H1 (cell line): ENCODE measurements around the gene GNG7. TPM values are rescaled to one million over a fixed set of nuclear protein-coding genes. Genes with fewer than 3 reads are reported as not detected.

Experiments
- CTCF ChIA-PET: fragments of 300-600 bp; sonication (Branson Sonifier 250); formaldehyde crosslinking; loops from one replicate; lab custom pipeline; 2021; ENCODE audit not compliant: partially characterized antibody; lab: Charles Lee
- POLR2A ChIA-PET: fragments of 300-600 bp; sonication (Branson Sonifier 250); formaldehyde crosslinking; loops from one replicate; lab custom pipeline; 2021; ENCODE audit warnings: inconsistent platforms; ENCODE audit not compliant: partially characterized antibody; lab: Charles Lee
- DNase-seq, 2 experiments: peaks; one replicate each; pipeline versions ENCODE4 v3.0.0 to v3.0.0-alpha.2; 2010 to 2022; ENCODE audit warnings: low spot score in 2 of 2, low read depth in 1 of 2, mixed read lengths in 1 of 2
- FAIRE-seq: peaks from 2 replicates; lab custom pipeline; 2011; peaks lifted over from hg19 to GRCh38; lab: Jason Lieb, UNC
- H2AFZ ChIP-seq: 2 replicates; pipeline ENCODE4 v1.8.1; 2012; ENCODE audit warnings: low read length, inconsistent platforms
- H2AK5ac ChIP-seq: 2 replicates; pipeline ENCODE4 v1.6.1; 2013; ENCODE audit warnings: low read depth, low read length
- H2BK120ac ChIP-seq: replicated peaks from 2 replicates; pipeline ENCODE3; 2013; ENCODE audit warnings: low read depth, low read length, inconsistent platforms
- H2BK12ac ChIP-seq: 2 replicates; pipeline ENCODE4 v1.6.1; 2013; ENCODE audit warnings: low read depth, low read length
- H2BK15ac ChIP-seq: 2 replicates; pipeline ENCODE4 v1.6.1; 2013; ENCODE audit warnings: low read length
- H2BK20ac ChIP-seq: 2 replicates; pipeline ENCODE4 v1.6.1; 2013; ENCODE audit warnings: low read length
- H2BK5ac ChIP-seq: 2 replicates; pipeline ENCODE4 v1.6.1; 2013; ENCODE audit warnings: low read depth, low read length
- H3K14ac ChIP-seq: 2 replicates; pipeline ENCODE4 v1.6.1; 2013; ENCODE audit warnings: inconsistent platforms; ENCODE audit not compliant: insufficient read length
- H3K18ac ChIP-seq: 2 replicates; pipeline ENCODE4 v1.6.1; 2013; ENCODE audit warnings: low read length; ENCODE audit errors: extremely low read depth
- H3K23ac ChIP-seq: 2 replicates; pipeline ENCODE4 v1.6.1; 2013; ENCODE audit warnings: inconsistent platforms; ENCODE audit not compliant: insufficient read length
- H3K23me2 ChIP-seq: 2 replicates; pipeline ENCODE4 v1.6.1; 2013; ENCODE audit warnings: low read depth, low read length
- H3K27ac ChIP-seq: 2 replicates; pipeline ENCODE4 v1.6.1; 2011; ENCODE audit warnings: low read depth, low read length, inconsistent platforms
- H3K27me3 ChIP-seq, 4 experiments: replicated peaks in 1 of 4; 1 replicate in 1 of 4; 2 replicates in 3 of 4; pipeline versions ENCODE4 v1.6.1 to v1.8.1; 2011 to 2013; ENCODE audit warnings: low read length in 3 of 4, mild to moderate bottlenecking in 3 of 4, inconsistent platforms in 2 of 4, mixed read lengths in 2 of 4, moderate library complexity in 1 of 4; ENCODE audit not compliant: control insufficient read depth in 3 of 4, insufficient read depth in 3 of 4; ENCODE audit errors: extremely low read depth in 1 of 4
- H3K36me3 ChIP-seq, 4 experiments: 2 replicates each; pipeline versions ENCODE4 v1.6.1 to v1.8.1; 2011 to 2013; ENCODE audit warnings: mild to moderate bottlenecking in 4 of 4, low read length in 3 of 4, moderate library complexity in 2 of 4, control low read depth in 1 of 4, inconsistent platforms in 1 of 4; ENCODE audit not compliant: insufficient read depth in 4 of 4, control insufficient read depth in 2 of 4
- H3K4ac ChIP-seq: replicated peaks from 2 replicates; pipeline ENCODE3; 2013; ENCODE audit warnings: low read length, low read depth, mixed read lengths, inconsistent platforms; ENCODE audit not compliant: insufficient read length
- H3K4me1 ChIP-seq, 4 experiments: replicated peaks in 1 of 4; 1 replicate in 1 of 4; 2 replicates in 3 of 4; pipeline versions ENCODE4 v1.6.1 to v1.8.1; 2011 to 2013; ENCODE audit warnings: low read length in 3 of 4, inconsistent platforms in 2 of 4, mixed read lengths in 1 of 4; ENCODE audit not compliant: insufficient read depth in 4 of 4, control insufficient read depth in 3 of 4
- H3K4me2 ChIP-seq, 2 experiments: 2 replicates each; pipeline versions ENCODE4 v1.6.1 to v1.8.1; 2011 to 2013; ENCODE audit warnings: low read depth in 2 of 2, low read length in 2 of 2, control low read depth in 1 of 2, inconsistent platforms in 1 of 2, mild to moderate bottlenecking in 1 of 2; ENCODE audit not compliant: insufficient read depth in 1 of 2
- H3K4me3 ChIP-seq, 4 experiments: fragments of 200-600, 300-600 bp in 1 of 4; sonication (generic), shearing (Covaris generic), sonication (Bioruptor Twin) in 1 of 4; 2 replicates each; pipeline versions ENCODE4 v1.5.1 to v1.8.1; 2011 to 2016; ENCODE audit warnings: low read length in 4 of 4, low read depth in 3 of 4, control low read depth in 2 of 4, inconsistent platforms in 2 of 4, mild to moderate bottlenecking in 2 of 4, mixed read lengths in 1 of 4, moderate library complexity in 1 of 4; ENCODE audit not compliant: insufficient read depth in 2 of 4; ENCODE audit errors: extremely low read depth in 1 of 4
- H3K56ac ChIP-seq: replicated peaks from 2 replicates; pipeline ENCODE3; 2013; ENCODE audit warnings: low read depth, mild to moderate bottlenecking, mixed read lengths, low read length, inconsistent platforms; ENCODE audit not compliant: insufficient read length
- H3K79me1 ChIP-seq: 2 replicates; pipeline ENCODE4 v1.6.1; 2013; ENCODE audit warnings: low read depth, low read length, control low read depth
- H3K79me2 ChIP-seq, 2 experiments: 2 replicates each; pipeline versions ENCODE4 v1.6.1 to v1.8.1; 2012 to 2013; ENCODE audit warnings: low read length in 2 of 2, mild to moderate bottlenecking in 2 of 2, inconsistent platforms in 1 of 2; ENCODE audit not compliant: insufficient read depth in 2 of 2, control insufficient read depth in 1 of 2
- H3K9ac ChIP-seq, 4 experiments: replicated peaks in 1 of 4; 1 replicate in 1 of 4; 2 replicates in 3 of 4; pipeline versions ENCODE4 v1.6.1 to v1.8.1; 2011 to 2013; ENCODE audit warnings: low read depth in 3 of 4, low read length in 3 of 4, control low read depth in 2 of 4, mild to moderate bottlenecking in 2 of 4, moderate library complexity in 2 of 4, inconsistent platforms in 1 of 4; ENCODE audit errors: extremely low read depth in 1 of 4
- H3K9me3 ChIP-seq, 2 experiments: 2 replicates each; pipeline versions ENCODE4 v1.6.1 to v1.8.1; 2012 to 2013; ENCODE audit warnings: mild to moderate bottlenecking in 2 of 2, moderate library complexity in 2 of 2, control low read depth in 1 of 2, inconsistent platforms in 1 of 2, low read depth in 1 of 2, low read length in 1 of 2, mixed read lengths in 1 of 2; ENCODE audit not compliant: insufficient read depth in 2 of 2
- H4K20me1 ChIP-seq, 2 experiments: replicated peaks in 1 of 2; 2 replicates each; pipeline versions ENCODE3 to v1.8.1; 2011 to 2013; ENCODE audit warnings: inconsistent platforms in 2 of 2, low read length in 2 of 2, mild to moderate bottlenecking in 1 of 2; ENCODE audit not compliant: insufficient read depth in 2 of 2, control insufficient read depth in 1 of 2
- H4K5ac ChIP-seq: 2 replicates; pipeline ENCODE4 v1.6.1; 2013; ENCODE audit warnings: low read length, low read depth, mixed read lengths, inconsistent platforms; ENCODE audit not compliant: insufficient read length
- H4K8ac ChIP-seq: 2 replicates; pipeline ENCODE4 v1.8.0; 2013; ENCODE audit warnings: mild to moderate bottlenecking, moderate library complexity, low read length, inconsistent platforms; ENCODE audit not compliant: insufficient read depth; ENCODE audit errors: extremely low read depth
- H4K91ac ChIP-seq: replicated peaks from 2 replicates; pipeline ENCODE3; 2013; ENCODE audit warnings: low read length, mixed read lengths, inconsistent platforms; ENCODE audit not compliant: insufficient read length
- CTCF ChIP-seq, 3 experiments: IDR thresholded peaks; 1 replicate in 2 of 3; 2 replicates in 1 of 3; pipeline versions ENCODE4 v1.5.1 to v1.6.1; 2011; ENCODE audit warnings: low read length in 3 of 3, mild to moderate bottlenecking in 3 of 3, inconsistent platforms in 2 of 3, low read depth in 1 of 3, moderate library complexity in 1 of 3; ENCODE audit not compliant: insufficient read depth in 1 of 3; ENCODE audit errors: control extremely low read depth in 1 of 3
- EZH2 ChIP-seq: fragments of 200-600 bp; sonication (generic); IDR thresholded peaks from 2 replicates; pipeline ENCODE4 v1.7.1; 2012; ENCODE audit warnings: low read depth, mild to moderate bottlenecking, moderate library complexity, low read length, inconsistent platforms; ENCODE audit not compliant: severe bottlenecking
- NRF1 ChIP-seq: IDR thresholded peaks from 2 replicates; pipeline ENCODE4 v1.6.1; 2011; ENCODE audit warnings: mild to moderate bottlenecking, low read depth, low read length, improper control_type of control experiment
- PHF8 ChIP-seq: fragments of 200-600 bp; sonication (generic); conservative IDR thresholded peaks from 2 replicates; pipeline ENCODE4 v1.7.1; 2012; ENCODE audit warnings: low read depth, mild to moderate bottlenecking, inconsistent platforms, low read length, moderate library complexity
- POLR2AphosphoS5 ChIP-seq: IDR thresholded peaks from 2 replicates; pipeline ENCODE4 v1.6.1; 2011; ENCODE audit warnings: low read depth, low read length
- POU5F1 ChIP-seq: IDR thresholded peaks from 2 replicates; pipeline ENCODE4 v1.6.1; 2011; ENCODE audit warnings: low read depth, mild to moderate bottlenecking, low read length, moderate library complexity
- SIRT6 ChIP-seq: IDR thresholded peaks from one replicate; pipeline ENCODE4 v1.7.1; 2012; ENCODE audit warnings: low read length, inconsistent platforms
- WGBS, 2 experiments: shearing (Covaris generic) in 1 of 2; methylation state at CpG; one replicate each; pipeline versions ENCODE4 v1.1.6 to v1.1.7; 2013 to 2015; ENCODE audit warnings: low lambda C conversion rate in 2 of 2, mixed read lengths in 2 of 2, inconsistent platforms in 1 of 2, low coverage in 1 of 2, missing lambda C conversion rate in 1 of 2; ENCODE audit not compliant: insufficient replicate concordance in 2 of 2, insufficient coverage in 1 of 2, insufficient read length in 1 of 2; ENCODE audit errors: extremely low coverage in 1 of 2, missing lambda C conversion rate in 1 of 2; 5-methylcytosine and 5-hydroxymethylcytosine counted together
- polyA plus RNA-seq, 7 experiments: library from polyadenylated mRNA; depleted of rRNA in 3 of 7; stranded (reverse) in 5 of 7; unstranded in 2 of 7; fragments of >200 nt in 5 of 7; fragments of 200-250 nt in 2 of 7; gene quantifications; 1 replicate in 5 of 7; 2 replicates in 1 of 7; 4 replicates in 1 of 7; pipeline versions ENCODE4 v1.2.1 to v1.2.3, GENCODE V29; 2011 to 2013; ENCODE audit warnings: missing spikeins in 2 of 7, mixed read lengths in 2 of 7
- total RNA-seq: library from RNA; stranded (reverse); fragmentation: NEBNext Ultra II Directional; extraction: Animal tissue kit (Norgen Biotek cat#: 25700); gene quantifications from 2 replicates; pipeline ENCODE4 v1.2.1, GENCODE V29; 2021

Gene GNG7
- total and polyA plus RNA-seq, 2 of the 8 experiments (the other 6 are each of a cell fraction or from before 2014, with no cell fraction given): 2.8 to 7.8 TPM

- H3K14ac ChIP-seq: no peak overlapping the region
- H3K23me2 ChIP-seq: no peaks in the 10 kb centered on the region; the same call in 1 of the 2 replicates
- WGBS, 2 experiments: 90% methylated on average over 6 of the region's 6 CpGs; no CpG with 5 or more reads in 1 of the 2 experiments
- no peaks in the 10 kb centered on the region for H3K36me3 ChIP-seq
- no peak overlapping the region for H2BK12ac ChIP-seq
- no peak overlapping the region for H3K23ac ChIP-seq
- no peak overlapping the region for H3K4me3 ChIP-seq
- no peak overlapping the region for H2BK120ac ChIP-seq
- H3K18ac ChIP-seq: no peak overlapping the region
- peaks cover 0 to 7% (median 2%) of the 10 kb centered on the region in 4 experiments; a peak in 1 of 7 replicates for H3K27me3 ChIP-seq
- H3K4me1 ChIP-seq: peaks cover 0 to 1% (median 0%) of the 10 kb centered on the region in 4 experiments; a peak in 1 of 7 replicates
- H3K56ac ChIP-seq: no peak overlapping the region
- no peak overlapping the region for H3K27ac ChIP-seq
- FAIRE-seq (no peak), DNase-seq (no peak)
- H2AK5ac ChIP-seq: no peak overlapping the region
- H3K4me2 ChIP-seq: no peak overlapping the region
- no peak overlapping the region for H2AFZ ChIP-seq
- peaks cover 5 to 10% of the 10 kb centered on the region in 2 experiments; a peak in 3 of 4 replicates for H3K9me3 ChIP-seq
- no peak overlapping the region for H2BK15ac ChIP-seq
- H3K79me2 ChIP-seq: no peaks in the 10 kb centered on the region
- no peak overlapping the region for H4K8ac ChIP-seq
- CTCF ChIA-PET: interaction anchor here (0.6 to 4.4 kb wide), 13 partner anchors 12 to 142 kb away, joined by 3 to 25 read pairs (median 4); partner anchors contain the start of gene GADD45B
- no peak overlapping the region for H2BK5ac ChIP-seq
- H4K20me1 ChIP-seq: peaks cover 0 to 2% of the 10 kb centered on the region in 2 experiments
- no peak overlapping the region for H3K9ac ChIP-seq
- H2BK20ac ChIP-seq: no peak overlapping the region
- no peak overlapping the region for H3K4ac ChIP-seq
- no peak overlapping the region for H4K91ac ChIP-seq
- H3K79me1 ChIP-seq: no peaks in the 10 kb centered on the region
- POLR2A ChIA-PET: interaction anchor here (0.9 to 12.5 kb wide), 3 partner anchors 139 to 189 kb away, joined by 3 to 135 read pairs (median 5); partner anchors contain the start of gene GADD45B
- no peak overlapping the region for H4K5ac ChIP-seq
- no peak for TF ChIP-seq POLR2AphosphoS5
- TF ChIP-seq POU5F1: no peak
- TF ChIP-seq CTCF (IDR thresholded peaks at IDR 0.05; ENCODE audit: control extremely low read depth in 1 of 3, insufficient read depth in 1 of 3, low read depth in 1 of 3, low read length in 3 of 3): no peak
- no peak for TF ChIP-seq PHF8
- TF ChIP-seq EZH2: no peak
- TF ChIP-seq SIRT6: no peak
- TF ChIP-seq NRF1: no peak
Observed at GRCh38 chr19:2615782-2616181, 86.7 kb downstream of the GNG7 start.
